Smooth muscle cell (in vitro differentiated cells): ENCODE results near the gene FAM174C. TPM values are rescaled to one million over a fixed set of nuclear protein-coding genes. Genes with fewer than 3 reads are reported as not detected.
A peak's percentile ranks its signal among the peaks of the same experiment; 100 is the strongest.

Experiments used
- DNase-seq: peaks from one replicate; lab custom pipeline; 2025; ENCODE audit not compliant: unreplicated experiment; lab: John Stamatoyannopoulos, UW
- H2AFZ ChIP-seq: fragments of 200-600 bp; sonication (generic); 2 replicates; pipeline ENCODE4 v1.6.0; 2016; ENCODE audit warnings: antibody characterized with exemption, low read depth, mild to moderate bottlenecking
- H3F3A ChIP-seq: fragments of 200-600 bp; sonication (generic); 2 replicates; pipeline ENCODE4 v1.6.0; 2017; ENCODE audit warnings: antibody characterized with exemption, low read depth
- H3K27ac ChIP-seq: fragments of 200-600 bp; sonication (generic); 2 replicates; pipeline ENCODE4 v1.5.1; 2016; ENCODE audit warnings: low read depth, mild to moderate bottlenecking
- H3K27me3 ChIP-seq: fragments of 200-600 bp; sonication (generic); 2 replicates; pipeline ENCODE4 v1.6.1; 2016; ENCODE audit warnings: low read depth, mild to moderate bottlenecking
- H3K36me3 ChIP-seq: fragments of 200-600 bp; sonication (generic); 2 replicates; pipeline ENCODE4 v1.5.1; 2016; ENCODE audit warnings: low read depth
- H3K4me1 ChIP-seq: fragments of 200-600 bp; sonication (generic); 2 replicates; pipeline ENCODE4 v1.5.1; 2016; ENCODE audit warnings: low read depth
- H3K4me2 ChIP-seq: fragments of 200-600 bp; sonication (generic); 2 replicates; pipeline ENCODE4 v1.6.0; 2016; ENCODE audit warnings: mild to moderate bottlenecking
- H3K4me3 ChIP-seq: fragments of 200-600 bp; sonication (generic); 2 replicates; pipeline ENCODE4 v1.5.1; 2016; ENCODE audit warnings: mild to moderate bottlenecking
- H3K79me2 ChIP-seq: fragments of 200-600 bp; sonication (generic); 2 replicates; pipeline ENCODE4 v1.6.0; 2016; ENCODE audit warnings: low read depth, mild to moderate bottlenecking
- H3K9ac ChIP-seq: fragments of 200-600 bp; sonication (generic); 2 replicates; pipeline ENCODE4 v1.6.0; 2016; ENCODE audit warnings: low read depth
- H3K9me3 ChIP-seq: fragments of 200-600 bp; sonication (generic); replicated peaks from 2 replicates; pipeline ENCODE4 v1.5.1; 2016; ENCODE audit warnings: low read depth
- H4K20me1 ChIP-seq: fragments of 200-600 bp; sonication (generic); 2 replicates; pipeline ENCODE4 v1.6.0; 2016; ENCODE audit warnings: low read depth
- CTCF ChIP-seq: fragments of 200-600 bp; sonication (generic); IDR thresholded peaks from 2 replicates; pipeline ENCODE4 v1.5.1; 2017; ENCODE audit warnings: borderline replicate concordance, mild to moderate bottlenecking, antibody characterized with exemption; ENCODE audit not compliant: insufficient read depth, poor library complexity, severe bottlenecking
- WGBS: methylation state at CpG from one replicate; pipeline ENCODE4 v1.1.7; 2016; ENCODE audit warnings: low lambda C conversion rate; 5-methylcytosine and 5-hydroxymethylcytosine counted together
- polyA plus RNA-seq: library from polyadenylated mRNA; unstranded; fragments of >200 nt; fragmentation: Nextera tagmentation; extraction: Ambion mirVana; gene quantifications from 2 replicates; pipeline ENCODE4 v1.2.1, GENCODE V29; 2016
- total RNA-seq: library from RNA; depleted of rRNA; stranded (reverse); fragments of >200 nt; gene quantifications from 2 replicates; pipeline ENCODE4 v1.2.3, GENCODE V29; 2014

The FAM174C gene
- total and polyA plus RNA-seq, 2 experiments from 2014 or later: 41.5 to 75.6 TPM

- H3K4me1 ChIP-seq: peaks cover 41% of the 10 kb centered on the region
- H3K36me3 ChIP-seq: peaks cover 8% of the 10 kb centered on the region
Measured at GRCh38 chr19:1273263-1274041, 1.9 kb upstream of the FAM174C start.

GRCh38 chr19:1274081-1274851 is 1.1 kb upstream of the FAM174C start:
- 86% methylated on average over 45 of the region's 46 CpGs for WGBS
- Histone ChIP-seq H3K27ac (peak overlapping the region; percentile 96), H3K79me2 (peaks cover 67% of the 10 kb centered on the region), H3K9ac (peak overlapping the region; percentile 86), H3K36me3 (peaks cover 8% of the 10 kb centered on the region), H3K4me1 (peaks cover 37% of the 10 kb centered on the region), H3K4me2 (peak overlapping the region; percentile 86), H2AFZ (no peak overlapping the region), H3F3A (peaks cover 49% of the 10 kb centered on the region), H3K4me3 (peak overlapping the region; percentile 69), H4K20me1 (peaks cover 48% of the 10 kb centered on the region), H3K9me3 (no peaks in the 10 kb centered on the region), H3K27me3 (no peaks in the 10 kb centered on the region)
- DNase-seq: no peak
- no peak for TF ChIP-seq CTCF

More at GRCh38 chr19:1273263-1274041, 1.9 kb upstream of the FAM174C start:
- Histone ChIP-seq H4K20me1 (peaks cover 48% of the 10 kb centered on the region), H3K27me3 (no peaks in the 10 kb centered on the region), H3K9me3 (no peaks in the 10 kb centered on the region), H3F3A (peaks cover 52% of the 10 kb centered on the region), H3K9ac (no peak overlapping the region), H3K79me2 (peaks cover 67% of the 10 kb centered on the region), H2AFZ (no peak overlapping the region), H3K4me2 (no peak overlapping the region), H3K27ac (peak overlapping the region; percentile 96), H3K4me3 (no peak overlapping the region)
- no peak for DNase-seq
- WGBS: 89% methylated on average over 25 of the region's 25 CpGs
- TF ChIP-seq CTCF: no peak

GRCh38 chr19:1274852-1275259 is 474 bp upstream of the FAM174C start:
- DNase-seq: no peak
- Histone ChIP-seq H2AFZ (no peak overlapping the region), H3K4me2 (peak overlapping the region; percentile 86), H3K79me2 (peaks cover 64% of the 10 kb centered on the region), H3K9me3 (no peaks in the 10 kb centered on the region), H3F3A (peaks cover 46% of the 10 kb centered on the region), H3K36me3 (peaks cover 8% of the 10 kb centered on the region), H4K20me1 (peaks cover 49% of the 10 kb centered on the region), H3K27me3 (no peaks in the 10 kb centered on the region), H3K4me3 (peak overlapping the region; percentile 69), H3K27ac (peak overlapping the region; percentile 96), H3K9ac (peak overlapping the region; percentile 86), H3K4me1 (peaks cover 35% of the 10 kb centered on the region)
- 48% methylated on average over 17 of the region's 44 CpGs for WGBS
- no peak for TF ChIP-seq CTCF
